GM06990 (cell line): ENCODE measurements around the gene SIRT2.
"Not testable (repeated sequence)": the region's sequence is repeated elsewhere in the genome, so short reads cannot be mapped to it uniquely, and the experiment has no call there.

Source experiments
- DNase-seq: peaks from one replicate; pipeline ENCODE4 v3.0.0-alpha.2; 2011; ENCODE audit not compliant: insufficient read length; ENCODE audit errors: extremely low read depth
- H3K27me3 ChIP-seq: replicated peaks from 2 replicates; pipeline ENCODE4 v1.6.0; 2011; ENCODE audit warnings: low read length; ENCODE audit not compliant: control insufficient read depth, insufficient read depth
- H3K36me3 ChIP-seq: 2 replicates; pipeline ENCODE4 v1.5.1; 2011; ENCODE audit warnings: low read length; ENCODE audit not compliant: control insufficient read depth, insufficient read depth
- H3K4me3 ChIP-seq: replicated peaks from 2 replicates; pipeline ENCODE4 v1.5.1; 2011; ENCODE audit warnings: low read depth, mild to moderate bottlenecking, control low read depth, low read length
- CTCF ChIP-seq: IDR thresholded peaks from 2 replicates; pipeline ENCODE4 v1.5.1; 2011; ENCODE audit warnings: low read length, control low read depth, mild to moderate bottlenecking, inconsistent platforms; ENCODE audit not compliant: insufficient read depth, poor library complexity, severe bottlenecking

Gene SIRT2

DNA sequence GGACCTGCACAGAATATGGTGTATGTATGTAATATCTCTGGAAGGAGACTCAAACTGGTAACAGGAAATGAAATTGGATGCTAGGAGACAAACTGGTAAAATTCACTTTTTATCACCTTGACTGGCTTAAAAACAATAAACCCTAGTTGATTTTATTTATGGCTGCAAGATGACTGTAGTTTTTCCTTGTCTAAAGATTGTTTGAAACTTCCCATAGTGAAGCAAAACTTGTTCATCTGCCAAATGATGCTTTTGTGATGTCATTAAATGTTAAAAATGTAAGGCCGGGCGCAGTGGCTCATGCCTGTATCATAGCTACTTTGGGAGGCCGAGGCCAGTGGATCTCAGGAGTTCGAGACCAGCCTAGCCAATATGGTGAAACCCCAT lies 65.3 kb downstream of the SIRT2 start:
- no peaks in the 10 kb centered on the region for H3K27me3 ChIP-seq
- H3K4me3 ChIP-seq, result no peak overlapping the region
- no peak for DNase-seq
- no peak for TF ChIP-seq CTCF
- peaks cover 30% of the 10 kb centered on the region for H3K36me3 ChIP-seq

- no peak for TF ChIP-seq CTCF
- Histone ChIP-seq H3K27me3 (no peaks in the 10 kb centered on the region), H3K4me3 (no peak overlapping the region), H3K36me3 (peaks cover 22% of the 10 kb centered on the region)
- no peak for DNase-seq
Observed at GRCh38 chr19:38833092-38833425, 66.4 kb downstream of the SIRT2 start.

- no peak for TF ChIP-seq CTCF
- H3K36me3 ChIP-seq, result peaks cover 10% of the 10 kb centered on the region
- no peaks in the 10 kb centered on the region for H3K27me3 ChIP-seq
- no peak for DNase-seq
- peak overlapping the region; percentile 67 for H3K4me3 ChIP-seq
Observed at GRCh38 chr19:38831142-38831605, 68.2 kb downstream of the SIRT2 start.

DNA sequence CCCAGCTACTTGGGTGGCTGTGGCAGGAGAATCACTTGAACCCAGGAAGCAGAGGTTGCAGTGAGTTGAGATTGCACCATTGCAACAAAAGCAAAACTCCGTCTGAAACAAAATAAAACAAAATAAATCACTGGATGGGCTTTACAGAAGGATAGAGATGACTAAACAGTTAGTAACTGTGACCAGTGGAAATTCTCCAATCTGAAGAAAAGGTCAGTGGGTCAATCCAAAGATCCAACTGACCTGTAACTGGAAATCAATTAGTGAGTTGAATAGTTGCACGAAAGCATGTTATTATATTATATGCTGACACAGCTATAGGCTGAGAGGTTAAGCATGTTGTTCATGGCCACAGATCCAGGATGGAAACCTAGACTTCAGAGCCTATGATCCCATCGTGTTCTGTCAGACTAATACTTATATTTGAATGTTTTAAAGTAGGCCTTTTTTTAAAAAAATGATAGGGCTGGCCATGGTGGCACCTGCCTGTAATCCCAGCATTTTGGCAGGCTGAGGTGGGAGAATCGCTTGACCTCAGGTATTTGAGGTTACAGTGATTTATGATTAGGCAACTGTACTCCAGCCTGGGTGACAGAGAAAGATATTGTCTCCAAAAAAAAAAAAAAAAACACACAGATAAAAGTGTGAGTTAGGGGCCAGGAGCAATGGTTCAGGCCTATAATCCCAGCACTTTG lies 69.2 kb downstream of the SIRT2 start:
- Histone ChIP-seq H3K4me3 (no peak overlapping the region), H3K36me3 (peaks cover 3% of the 10 kb centered on the region), H3K27me3 (no peaks in the 10 kb centered on the region)
- TF ChIP-seq CTCF, result no peak
- no peak for DNase-seq

- DNase-seq, H3K27me3 ChIP-seq, H3K36me3 ChIP-seq, H3K4me3 ChIP-seq: not testable (repeated sequence)
Observed at GRCh38 chr19:38829203-38829602, 70.2 kb downstream of the SIRT2 start.
